Adrenal gland (tissue), 5 donors: ENCODE data around the gene PRLHR.

ENCODE experiments used
- POLR2A ChIP-seq, 2 donors: fragments of 450-650 bp; IDR thresholded peaks; one replicate each; pipeline ENCODE4 v1.6.1; 2017; ENCODE audit warnings: antibody characterized with exemption in 2 of 2, mild to moderate bottlenecking in 2 of 2, moderate library complexity in 1 of 2
- TF ChIP-seq, protein P1 (sequence below), 6 experiments: fragments of 450-650 bp in 4 of 6; fragments of 200-600 bp in 2 of 6; sonication (generic) in 1 of 6; IDR thresholded peaks; 1 replicate in 5 of 6; 2 replicates in 1 of 6; pipeline versions ENCODE4 v1.5.1 to v1.8.0; 2016 to 2021; ENCODE audit warnings: antibody characterized with exemption in 6 of 6, mild to moderate bottlenecking in 2 of 6, moderate library complexity in 1 of 6
- donor health status: DM: no; HTN: no; CAD: no.

DNA sequence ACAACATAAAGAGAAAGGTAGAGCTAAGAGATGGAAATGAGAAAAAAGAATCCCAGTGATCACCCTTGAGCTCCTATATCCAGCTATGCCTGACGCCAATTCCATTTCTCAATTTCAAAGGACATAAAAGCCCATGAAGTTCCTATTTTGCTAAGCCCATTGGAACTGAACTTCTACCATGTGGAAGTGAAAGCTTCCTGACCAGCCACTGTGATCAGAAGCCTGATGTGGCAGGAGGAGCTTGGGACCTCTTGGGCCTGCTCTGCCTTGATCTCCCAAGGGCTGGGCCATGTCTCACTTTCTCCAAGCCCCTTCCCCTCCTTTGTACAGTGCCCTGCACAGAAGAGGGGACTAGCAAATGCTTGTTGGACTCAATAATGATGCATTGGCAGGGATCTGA is 52.7 kb downstream of the PRLHR start:
- TF ChIP-seq POLR2A (IDR thresholded peaks at IDR 0.05): no peak
- TF ChIP-seq, protein P1, sequence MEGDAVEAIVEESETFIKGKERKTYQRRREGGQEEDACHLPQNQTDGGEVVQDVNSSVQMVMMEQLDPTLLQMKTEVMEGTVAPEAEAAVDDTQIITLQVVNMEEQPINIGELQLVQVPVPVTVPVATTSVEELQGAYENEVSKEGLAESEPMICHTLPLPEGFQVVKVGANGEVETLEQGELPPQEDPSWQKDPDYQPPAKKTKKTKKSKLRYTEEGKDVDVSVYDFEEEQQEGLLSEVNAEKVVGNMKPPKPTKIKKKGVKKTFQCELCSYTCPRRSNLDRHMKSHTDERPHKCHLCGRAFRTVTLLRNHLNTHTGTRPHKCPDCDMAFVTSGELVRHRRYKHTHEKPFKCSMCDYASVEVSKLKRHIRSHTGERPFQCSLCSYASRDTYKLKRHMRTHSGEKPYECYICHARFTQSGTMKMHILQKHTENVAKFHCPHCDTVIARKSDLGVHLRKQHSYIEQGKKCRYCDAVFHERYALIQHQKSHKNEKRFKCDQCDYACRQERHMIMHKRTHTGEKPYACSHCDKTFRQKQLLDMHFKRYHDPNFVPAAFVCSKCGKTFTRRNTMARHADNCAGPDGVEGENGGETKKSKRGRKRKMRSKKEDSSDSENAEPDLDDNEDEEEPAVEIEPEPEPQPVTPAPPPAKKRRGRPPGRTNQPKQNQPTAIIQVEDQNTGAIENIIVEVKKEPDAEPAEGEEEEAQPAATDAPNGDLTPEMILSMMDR (IDR thresholded peaks at IDR 0.05): no peak
